ENCODE data around the gene XYLB.

DNA sequence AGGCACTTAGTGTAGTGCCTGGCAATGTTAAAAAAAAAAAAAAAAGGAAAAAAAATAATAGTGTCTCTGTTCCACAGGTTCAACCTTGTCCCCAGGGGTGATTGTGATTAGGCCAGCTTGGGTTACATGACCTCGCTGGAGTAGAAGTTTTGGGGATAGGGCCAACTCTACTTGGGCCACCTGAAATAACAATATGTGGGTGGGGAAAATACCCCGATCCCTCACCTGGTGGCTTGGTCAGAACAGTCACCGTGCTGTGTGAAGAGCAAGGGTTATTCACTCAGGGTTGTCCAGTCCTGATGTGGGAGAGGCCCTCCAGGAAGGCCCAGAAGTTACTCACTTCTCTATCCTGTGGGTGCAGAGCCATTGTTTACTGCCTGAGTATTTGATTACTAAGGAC lies 19.5 kb downstream of the XYLB start:
- TF ChIP-seq EZH2 (IDR thresholded peaks at IDR 0.05; ENCODE audit: low read length, unreplicated experiment) (no peak), EZH2phosphoT487 (IDR thresholded peaks at IDR 0.05; ENCODE audit: borderline replicate concordance, low read length) (no peak)
- TF ChIP-seq, protein P1, sequence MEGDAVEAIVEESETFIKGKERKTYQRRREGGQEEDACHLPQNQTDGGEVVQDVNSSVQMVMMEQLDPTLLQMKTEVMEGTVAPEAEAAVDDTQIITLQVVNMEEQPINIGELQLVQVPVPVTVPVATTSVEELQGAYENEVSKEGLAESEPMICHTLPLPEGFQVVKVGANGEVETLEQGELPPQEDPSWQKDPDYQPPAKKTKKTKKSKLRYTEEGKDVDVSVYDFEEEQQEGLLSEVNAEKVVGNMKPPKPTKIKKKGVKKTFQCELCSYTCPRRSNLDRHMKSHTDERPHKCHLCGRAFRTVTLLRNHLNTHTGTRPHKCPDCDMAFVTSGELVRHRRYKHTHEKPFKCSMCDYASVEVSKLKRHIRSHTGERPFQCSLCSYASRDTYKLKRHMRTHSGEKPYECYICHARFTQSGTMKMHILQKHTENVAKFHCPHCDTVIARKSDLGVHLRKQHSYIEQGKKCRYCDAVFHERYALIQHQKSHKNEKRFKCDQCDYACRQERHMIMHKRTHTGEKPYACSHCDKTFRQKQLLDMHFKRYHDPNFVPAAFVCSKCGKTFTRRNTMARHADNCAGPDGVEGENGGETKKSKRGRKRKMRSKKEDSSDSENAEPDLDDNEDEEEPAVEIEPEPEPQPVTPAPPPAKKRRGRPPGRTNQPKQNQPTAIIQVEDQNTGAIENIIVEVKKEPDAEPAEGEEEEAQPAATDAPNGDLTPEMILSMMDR (conservative IDR thresholded peaks at IDR 0.05; ENCODE audit: low read depth, low read length) = no peak

All from PC-3 (cell line).